Subcutaneous adipose tissue (tissue), 4 donors: ENCODE measurements around the gene FZD7. TPM values are rescaled to one million over a fixed set of nuclear protein-coding genes. Genes with fewer than 3 reads are reported as not detected.

Source experiments
- CTCF ChIP-seq: fragments of 450-650 bp; IDR thresholded peaks from one replicate; pipeline ENCODE4 v1.5.1; 2016; ENCODE audit warnings: low read depth, mild to moderate bottlenecking, control low read depth, antibody characterized with exemption, moderate library complexity
- total RNA-seq, 4 donors: library from RNA; depleted of rRNA; stranded (reverse); fragments of >200 nt; gene quantifications; one replicate each; pipeline ENCODE4 v1.1.0, GENCODE V29; 2016

Gene FZD7
- total RNA-seq, 4 donors from 2014 or later, result 3.8 to 8.6 (median 6.6) TPM

GRCh38 chr2:202014759-202015211 is 18.9 kb upstream of the FZD7 start:
- no peak for TF ChIP-seq CTCF

- no peak for TF ChIP-seq CTCF
These were observed 18.2 kb upstream of the FZD7 start for GRCh38 chr2:202015471-202015870.

GRCh38 chr2:202016579-202017227 is 17.0 kb upstream of the FZD7 start:
- TF ChIP-seq CTCF, result no peak

GRCh38 chr2:202017940-202018339 is 15.7 kb upstream of the FZD7 start:
- no peak for TF ChIP-seq CTCF

GRCh38 chr2:202018950-202019349 is 14.7 kb upstream of the FZD7 start:
- TF ChIP-seq CTCF, result no peak

- TF ChIP-seq CTCF, result no peak
These were observed 13.8 kb upstream of the FZD7 start for GRCh38 chr2:202019689-202020450.

GRCh38 chr2:202022755-202023154 is 10.9 kb upstream of the FZD7 start:
- TF ChIP-seq CTCF, result no peak
